H1 (cell line): Measurements from ENCODE around the gene ASPG. TPM values are rescaled to one million over a fixed set of nuclear protein-coding genes. Genes with fewer than 3 reads are reported as not detected.

Experiments used
- CHD7 ChIP-seq: fragments of 300-600 bp; sonication (generic); IDR thresholded peaks from 2 replicates; pipeline ENCODE4 v1.7.1; 2012; ENCODE audit warnings: low read length, moderate library complexity, mild to moderate bottlenecking, inconsistent platforms; ENCODE audit not compliant: insufficient replicate concordance
- CTBP2 ChIP-seq: IDR thresholded peaks from 2 replicates; pipeline ENCODE4 v1.7.0; 2011; ENCODE audit warnings: borderline replicate concordance, mild to moderate bottlenecking, moderate library complexity, mixed read lengths, low read length; ENCODE audit not compliant: insufficient read depth, insufficient read length
- NANOG ChIP-seq: IDR thresholded peaks from 2 replicates; pipeline ENCODE4 v1.6.1; 2011; ENCODE audit warnings: low read length, low read depth, mild to moderate bottlenecking, inconsistent platforms; ENCODE audit not compliant: insufficient read depth, poor library complexity, severe bottlenecking
- POLR2A ChIP-seq, 2 experiments: IDR thresholded peaks; 1 replicate in 1 of 2; 2 replicates in 1 of 2; pipeline ENCODE4 v1.6.1; 2011; ENCODE audit warnings: low read depth in 2 of 2, low read length in 2 of 2, mild to moderate bottlenecking in 2 of 2; ENCODE audit errors: control extremely low read depth in 1 of 2
- SIX5 ChIP-seq: IDR thresholded peaks from 2 replicates; pipeline ENCODE4 v1.6.1; 2011; ENCODE audit warnings: mild to moderate bottlenecking, low read depth, low read length
- SUZ12 ChIP-seq: fragments of 200-600 bp; sonication (generic); IDR thresholded peaks from 2 replicates; pipeline ENCODE4 v1.6.1; 2012; ENCODE audit warnings: mild to moderate bottlenecking, inconsistent platforms, low read length, moderate library complexity, mixed read lengths
- polyA plus RNA-seq, 7 experiments: library from polyadenylated mRNA; depleted of rRNA in 3 of 7; stranded (reverse) in 5 of 7; unstranded in 2 of 7; fragments of >200 nt in 5 of 7; fragments of 200-250 nt in 2 of 7; gene quantifications; 1 replicate in 5 of 7; 2 replicates in 1 of 7; 4 replicates in 1 of 7; pipeline versions ENCODE4 v1.2.1 to v1.2.3, GENCODE V29; 2011 to 2013; ENCODE audit warnings: missing spikeins in 2 of 7, mixed read lengths in 2 of 7
- total RNA-seq: library from RNA; stranded (reverse); fragmentation: NEBNext Ultra II Directional; extraction: Animal tissue kit (Norgen Biotek cat#: 25700); gene quantifications from 2 replicates; pipeline ENCODE4 v1.2.1, GENCODE V29; 2021
- TF ChIP-seq, protein P1 (sequence below), 3 experiments: IDR thresholded peaks; 1 replicate in 2 of 3; 2 replicates in 1 of 3; pipeline versions ENCODE4 v1.5.1 to v1.6.1; 2011; ENCODE audit warnings: low read length in 3 of 3, mild to moderate bottlenecking in 3 of 3, inconsistent platforms in 2 of 3, low read depth in 1 of 3, moderate library complexity in 1 of 3; ENCODE audit not compliant: insufficient read depth in 1 of 3; ENCODE audit errors: control extremely low read depth in 1 of 3

Gene ASPG
- total and polyA plus RNA-seq, 2 of the 8 experiments (the other 6 are each of a cell fraction or from before 2014, with no cell fraction given): 0.34 to 0.59 TPM

GRCh38 chr14:104137297-104138097 is 52.0 kb downstream of the ASPG start (continued):
- TF ChIP-seq SIX5: no peak
- no peak; the same call in 1 of the 2 replicates for TF ChIP-seq SUZ12
- no peak for TF ChIP-seq CHD7
- peak; percentile 63 for TF ChIP-seq CTBP2
- TF ChIP-seq, protein P1, sequence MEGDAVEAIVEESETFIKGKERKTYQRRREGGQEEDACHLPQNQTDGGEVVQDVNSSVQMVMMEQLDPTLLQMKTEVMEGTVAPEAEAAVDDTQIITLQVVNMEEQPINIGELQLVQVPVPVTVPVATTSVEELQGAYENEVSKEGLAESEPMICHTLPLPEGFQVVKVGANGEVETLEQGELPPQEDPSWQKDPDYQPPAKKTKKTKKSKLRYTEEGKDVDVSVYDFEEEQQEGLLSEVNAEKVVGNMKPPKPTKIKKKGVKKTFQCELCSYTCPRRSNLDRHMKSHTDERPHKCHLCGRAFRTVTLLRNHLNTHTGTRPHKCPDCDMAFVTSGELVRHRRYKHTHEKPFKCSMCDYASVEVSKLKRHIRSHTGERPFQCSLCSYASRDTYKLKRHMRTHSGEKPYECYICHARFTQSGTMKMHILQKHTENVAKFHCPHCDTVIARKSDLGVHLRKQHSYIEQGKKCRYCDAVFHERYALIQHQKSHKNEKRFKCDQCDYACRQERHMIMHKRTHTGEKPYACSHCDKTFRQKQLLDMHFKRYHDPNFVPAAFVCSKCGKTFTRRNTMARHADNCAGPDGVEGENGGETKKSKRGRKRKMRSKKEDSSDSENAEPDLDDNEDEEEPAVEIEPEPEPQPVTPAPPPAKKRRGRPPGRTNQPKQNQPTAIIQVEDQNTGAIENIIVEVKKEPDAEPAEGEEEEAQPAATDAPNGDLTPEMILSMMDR (IDR thresholded peaks at IDR 0.05; ENCODE audit: control extremely low read depth in 1 of 3, insufficient read depth in 1 of 3, low read depth in 1 of 3, low read length in 3 of 3): peak in 2 of 3 experiments; percentile 77 to 90; a peak in 3 of 4 replicates
- peak; percentile 21 for TF ChIP-seq NANOG
- no peak for TF ChIP-seq POLR2A (IDR thresholded peaks at IDR 0.05; ENCODE audit: control extremely low read depth in 1 of 2, low read depth in 2 of 2, low read length in 2 of 2)
